Ishikawa (cell line): Measurements from ENCODE around the gene PPM1L.

Experiments
- CEBPB ChIP-seq: IDR thresholded peaks from 2 replicates; pipeline ENCODE4 v1.6.1; 2012
- CREB1 ChIP-seq: IDR thresholded peaks from 2 replicates; pipeline ENCODE4 v1.6.1; 2012; ENCODE audit warnings: low read depth
- EGR1 ChIP-seq: IDR thresholded peaks from 2 replicates; pipeline ENCODE4 v1.6.1; 2012
- EP300 ChIP-seq: IDR thresholded peaks from 2 replicates; pipeline ENCODE4 v1.6.1; 2012; ENCODE audit warnings: borderline replicate concordance
- FOXM1 ChIP-seq: IDR thresholded peaks from 2 replicates; pipeline ENCODE4 v1.6.1; 2012; ENCODE audit warnings: low read depth, borderline replicate concordance
- NFIC ChIP-seq: IDR thresholded peaks from 2 replicates; pipeline ENCODE4 v1.6.1; 2012
- RAD21 ChIP-seq: IDR thresholded peaks from 2 replicates; pipeline ENCODE4 v1.6.1; 2012; ENCODE audit warnings: low read depth
- TAF1 ChIP-seq: IDR thresholded peaks from 2 replicates; pipeline ENCODE4 v1.6.1; 2012; ENCODE audit warnings: low read depth, mild to moderate bottlenecking
- TCF12 ChIP-seq: IDR thresholded peaks from 2 replicates; pipeline ENCODE4 v1.6.1; 2012; ENCODE audit warnings: low read depth
- TEAD4 ChIP-seq: IDR thresholded peaks from 2 replicates; pipeline ENCODE4 v1.6.1; 2012
- YY1 ChIP-seq: IDR thresholded peaks from 2 replicates; pipeline ENCODE4 v1.6.1; 2012; ENCODE audit warnings: low read depth
- ZBTB7A ChIP-seq: IDR thresholded peaks from 2 replicates; pipeline ENCODE4 v1.6.1; 2012; ENCODE audit warnings: low read depth
- TF ChIP-seq, protein P1 (sequence below): IDR thresholded peaks from 2 replicates; pipeline ENCODE4 v1.6.1; 2012
- TF ChIP-seq, protein P2 (sequence below): IDR thresholded peaks from 2 replicates; pipeline ENCODE4 v1.6.1; 2012
- TF ChIP-seq, protein P3 (sequence below): IDR thresholded peaks from 2 replicates; pipeline ENCODE4 v1.6.1; 2012; ENCODE audit warnings: low read depth, mild to moderate bottlenecking

PPM1L gene

DNA sequence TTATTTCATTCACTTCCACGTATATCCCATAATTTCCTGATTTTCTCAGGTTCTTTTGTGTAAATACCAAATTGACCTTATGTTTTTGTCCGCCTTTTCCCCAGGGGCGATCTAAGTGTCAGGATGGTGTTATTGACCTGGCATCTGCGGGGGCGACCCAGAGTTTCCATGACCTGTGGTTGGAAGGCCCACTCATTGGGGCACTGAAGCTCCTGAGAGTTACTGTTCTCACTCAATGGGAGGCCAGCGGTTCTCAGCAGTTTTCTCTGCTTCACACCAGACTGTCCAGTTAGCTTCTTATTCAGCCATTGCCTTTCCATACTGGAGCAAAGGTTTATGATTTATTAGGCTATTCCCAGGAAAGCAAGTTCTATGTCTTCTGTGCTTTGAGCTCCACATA lies 295.8 kb downstream of the PPM1L start:
- TF ChIP-seq YY1 (no peak), ZBTB7A (no peak), EGR1 (no peak), TEAD4 (no peak), CEBPB (no peak), RAD21 (no peak), TCF12 (no peak), FOXM1 (no peak), CREB1 (no peak), TAF1 (no peak), NFIC (no peak), EP300 (no peak)
- TF ChIP-seq, protein P1, sequence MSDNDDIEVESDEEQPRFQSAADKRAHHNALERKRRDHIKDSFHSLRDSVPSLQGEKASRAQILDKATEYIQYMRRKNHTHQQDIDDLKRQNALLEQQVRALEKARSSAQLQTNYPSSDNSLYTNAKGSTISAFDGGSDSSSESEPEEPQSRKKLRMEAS, result no peak
- TF ChIP-seq, protein P2, sequence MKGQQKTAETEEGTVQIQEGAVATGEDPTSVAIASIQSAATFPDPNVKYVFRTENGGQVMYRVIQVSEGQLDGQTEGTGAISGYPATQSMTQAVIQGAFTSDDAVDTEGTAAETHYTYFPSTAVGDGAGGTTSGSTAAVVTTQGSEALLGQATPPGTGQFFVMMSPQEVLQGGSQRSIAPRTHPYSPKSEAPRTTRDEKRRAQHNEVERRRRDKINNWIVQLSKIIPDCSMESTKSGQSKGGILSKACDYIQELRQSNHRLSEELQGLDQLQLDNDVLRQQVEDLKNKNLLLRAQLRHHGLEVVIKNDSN, result no peak
- TF ChIP-seq, protein P3, sequence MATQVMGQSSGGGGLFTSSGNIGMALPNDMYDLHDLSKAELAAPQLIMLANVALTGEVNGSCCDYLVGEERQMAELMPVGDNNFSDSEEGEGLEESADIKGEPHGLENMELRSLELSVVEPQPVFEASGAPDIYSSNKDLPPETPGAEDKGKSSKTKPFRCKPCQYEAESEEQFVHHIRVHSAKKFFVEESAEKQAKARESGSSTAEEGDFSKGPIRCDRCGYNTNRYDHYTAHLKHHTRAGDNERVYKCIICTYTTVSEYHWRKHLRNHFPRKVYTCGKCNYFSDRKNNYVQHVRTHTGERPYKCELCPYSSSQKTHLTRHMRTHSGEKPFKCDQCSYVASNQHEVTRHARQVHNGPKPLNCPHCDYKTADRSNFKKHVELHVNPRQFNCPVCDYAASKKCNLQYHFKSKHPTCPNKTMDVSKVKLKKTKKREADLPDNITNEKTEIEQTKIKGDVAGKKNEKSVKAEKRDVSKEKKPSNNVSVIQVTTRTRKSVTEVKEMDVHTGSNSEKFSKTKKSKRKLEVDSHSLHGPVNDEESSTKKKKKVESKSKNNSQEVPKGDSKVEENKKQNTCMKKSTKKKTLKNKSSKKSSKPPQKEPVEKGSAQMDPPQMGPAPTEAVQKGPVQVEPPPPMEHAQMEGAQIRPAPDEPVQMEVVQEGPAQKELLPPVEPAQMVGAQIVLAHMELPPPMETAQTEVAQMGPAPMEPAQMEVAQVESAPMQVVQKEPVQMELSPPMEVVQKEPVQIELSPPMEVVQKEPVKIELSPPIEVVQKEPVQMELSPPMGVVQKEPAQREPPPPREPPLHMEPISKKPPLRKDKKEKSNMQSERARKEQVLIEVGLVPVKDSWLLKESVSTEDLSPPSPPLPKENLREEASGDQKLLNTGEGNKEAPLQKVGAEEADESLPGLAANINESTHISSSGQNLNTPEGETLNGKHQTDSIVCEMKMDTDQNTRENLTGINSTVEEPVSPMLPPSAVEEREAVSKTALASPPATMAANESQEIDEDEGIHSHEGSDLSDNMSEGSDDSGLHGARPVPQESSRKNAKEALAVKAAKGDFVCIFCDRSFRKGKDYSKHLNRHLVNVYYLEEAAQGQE, result no peak

DNA sequence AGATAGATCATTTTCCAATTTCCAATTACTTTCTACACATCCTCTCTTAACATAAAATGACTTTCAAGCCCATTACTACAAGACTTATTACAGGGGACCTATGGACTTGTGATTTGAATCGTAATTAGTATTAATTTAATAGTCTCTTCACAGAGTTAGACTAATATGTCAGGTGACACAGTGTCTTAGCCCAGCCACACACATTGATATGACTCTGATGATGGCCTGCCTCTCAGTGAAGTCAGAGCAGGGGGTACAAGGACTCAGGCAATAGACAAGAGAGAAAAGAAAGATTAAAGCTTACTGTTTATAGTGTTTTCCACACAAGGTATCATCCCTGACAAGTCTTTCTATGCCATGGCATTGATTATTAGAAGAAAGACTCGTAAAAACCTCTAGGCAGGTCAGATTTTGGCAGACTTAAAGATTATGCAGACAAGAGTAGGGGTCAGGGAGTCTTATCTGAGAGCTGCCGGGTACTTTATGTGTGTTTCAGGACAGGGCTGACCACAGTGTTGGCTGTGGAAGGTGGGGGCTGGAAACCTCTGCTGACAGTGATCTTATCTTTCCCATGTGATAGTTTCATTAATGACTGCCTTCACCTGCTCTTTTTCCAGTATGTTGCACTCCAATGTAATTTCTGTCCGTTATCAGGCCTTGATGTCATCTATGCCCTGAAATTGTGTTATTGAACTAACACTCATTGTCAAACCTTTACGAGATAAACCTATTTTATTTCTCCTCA lies 299.0 kb downstream of the PPM1L start:
- TF ChIP-seq, protein P2, result no peak
- TF ChIP-seq FOXM1 (no peak), NFIC (no peak), CREB1 (no peak), TAF1 (no peak), RAD21 (no peak), YY1 (no peak)
- TF ChIP-seq, protein P1, result no peak
- TF ChIP-seq, protein P3, result no peak

DNA sequence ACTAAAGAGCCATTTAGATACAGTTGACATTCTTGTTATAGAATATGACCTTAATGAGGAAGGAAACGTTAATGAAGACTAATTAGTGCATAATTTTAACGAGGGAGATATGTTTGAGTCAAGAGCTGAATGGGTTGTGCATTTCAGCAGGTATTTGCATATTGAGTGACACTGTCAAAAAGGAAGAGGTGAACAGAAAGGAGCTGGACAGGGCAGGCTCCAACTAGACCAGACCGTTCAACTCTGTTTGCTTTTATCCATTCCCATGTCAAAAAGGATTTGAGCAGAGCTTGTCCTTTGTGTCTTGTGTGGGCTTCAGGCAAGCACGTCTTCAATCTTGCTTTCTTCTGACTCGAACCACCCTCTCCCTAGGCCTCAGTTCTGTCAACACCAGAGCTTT lies 308.4 kb downstream of the PPM1L start:
- TF ChIP-seq ZBTB7A (no peak), EGR1 (no peak), CREB1 (no peak), TEAD4 (no peak), EP300 (no peak), FOXM1 (no peak), TAF1 (no peak), RAD21 (no peak), TCF12 (no peak), YY1 (no peak), NFIC (no peak), CEBPB (no peak)
- TF ChIP-seq, protein P3, result no peak
- TF ChIP-seq, protein P2, result no peak

DNA sequence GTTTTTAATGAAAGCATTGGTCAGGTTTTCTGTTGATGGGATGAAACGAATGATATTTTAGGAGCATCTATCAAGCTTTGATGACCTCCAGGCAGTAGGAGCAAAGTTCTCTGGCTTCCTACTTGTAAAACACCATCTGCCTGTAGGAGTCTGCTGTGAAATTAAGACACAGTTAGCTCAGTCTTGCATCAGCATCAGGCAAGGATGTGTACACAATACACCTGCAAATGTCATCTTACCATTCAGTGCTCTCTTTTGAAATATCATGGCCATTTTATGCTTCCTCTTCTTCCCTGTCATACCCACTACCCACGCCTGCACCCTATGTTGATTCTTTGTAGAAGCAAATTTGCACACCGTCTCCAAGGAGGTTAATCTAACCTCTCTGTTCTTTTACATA lies 310.9 kb downstream of the PPM1L start:
- no peak for TF ChIP-seq YY1
- TF ChIP-seq EGR1, result no peak
- no peak for TF ChIP-seq NFIC
- TF ChIP-seq, protein P2, result no peak
- TF ChIP-seq TEAD4, result no peak
- TF ChIP-seq ZBTB7A, result no peak
- TF ChIP-seq, protein P1, result no peak
- TF ChIP-seq CREB1, result no peak
- no peak for TF ChIP-seq EP300
- no peak for TF ChIP-seq CEBPB
- TF ChIP-seq, protein P3, result no peak
